HG03457 (cell line): ENCODE results near the gene TMEM62.
"Not testable (repeated sequence)": the region's sequence is repeated elsewhere in the genome, so short reads cannot be mapped to it uniquely, and the experiment has no call there.

Experiments
- ATAC-seq: cut with Tn5 transposase; IDR thresholded peaks from one replicate; pipeline ENCODE4 v1.9.1; 2021; ENCODE audit warnings: moderate number of reproducible peaks; ENCODE audit not compliant: unreplicated experiment

Gene TMEM62

GRCh38 chr15:43118829-43119228, 14.6 kb upstream of the TMEM62 start:
- ATAC-seq, result no peak

GRCh38 chr15:43121863-43122262, 11.5 kb upstream of the TMEM62 start:
- ATAC-seq, result no peak

GRCh38 chr15:43125100-43125661, 8.2 kb upstream of the TMEM62 start:
- no peak for ATAC-seq

GRCh38 chr15:43126356-43126755, 7.0 kb upstream of the TMEM62 start:
- ATAC-seq, result no peak

GRCh38 chr15:43127752-43128151, 5.6 kb upstream of the TMEM62 start:
- no peak for ATAC-seq

- not testable (repeated sequence) for ATAC-seq
Measured at GRCh38 chr15:43128174-43128979, 5.0 kb upstream of the TMEM62 start.

GRCh38 chr15:43128980-43129335, 4.4 kb upstream of the TMEM62 start:
- ATAC-seq, result no peak

- no peak for ATAC-seq
Measured at GRCh38 chr15:43132830-43133429, 456 bp upstream of the TMEM62 start.

GRCh38 chr15:43134157-43134635, 810 bp downstream of the TMEM62 start:
- ATAC-seq, result no peak

GRCh38 chr15:43135351-43135750, 2.0 kb downstream of the TMEM62 start:
- no peak for ATAC-seq

GRCh38 chr15:43143203-43143941, 10.0 kb downstream of the TMEM62 start:
- ATAC-seq, result no peak

GRCh38 chr15:43144512-43144911, 11.1 kb downstream of the TMEM62 start:
- no peak for ATAC-seq

- ATAC-seq, result no peak
Measured at GRCh38 chr15:43146184-43146583, 12.8 kb downstream of the TMEM62 start.

GRCh38 chr15:43150191-43150929, 17.0 kb downstream of the TMEM62 start:
- ATAC-seq, result no peak

GRCh38 chr15:43151688-43152087, 18.3 kb downstream of the TMEM62 start:
- ATAC-seq, result no peak

- ATAC-seq, result no peak
Measured at GRCh38 chr15:43153269-43153668, 19.9 kb downstream of the TMEM62 start.

- ATAC-seq, result no peak
Measured at GRCh38 chr15:43165801-43166325, 32.5 kb downstream of the TMEM62 start.

GRCh38 chr15:43167261-43167660, 33.9 kb downstream of the TMEM62 start:
- ATAC-seq, result not testable (repeated sequence)

- no peak for ATAC-seq
Measured at GRCh38 chr15:43168192-43169107, 35.1 kb downstream of the TMEM62 start.
